ENCODE results near the gene MRPL52.
"Not testable (repeated sequence)": the region's sequence is repeated elsewhere in the genome, so short reads cannot be mapped to it uniquely, and the experiment has no call there.

MRPL52 gene

DNA sequence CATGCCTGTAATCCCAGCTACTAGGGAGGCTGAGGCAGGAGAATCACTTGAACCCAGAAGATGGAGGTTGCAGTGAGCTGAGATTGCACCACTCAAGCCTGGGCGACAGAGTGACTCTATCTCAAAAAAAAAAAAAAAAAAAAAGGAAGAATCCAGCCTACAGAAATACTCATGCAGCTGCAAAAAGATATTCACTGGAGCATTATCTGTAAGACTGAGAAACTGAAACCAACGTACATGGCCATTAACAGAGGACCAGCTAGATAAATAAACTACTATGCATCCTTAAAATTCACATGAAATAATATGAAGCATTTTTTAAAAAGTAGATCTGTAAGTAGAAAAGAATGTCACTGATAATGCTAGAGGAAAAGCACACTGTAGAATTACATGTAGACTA, 18.0 kb upstream of the MRPL52 start:
- DNase-seq (ENCODE audit: low read depth): no peak

DNA sequence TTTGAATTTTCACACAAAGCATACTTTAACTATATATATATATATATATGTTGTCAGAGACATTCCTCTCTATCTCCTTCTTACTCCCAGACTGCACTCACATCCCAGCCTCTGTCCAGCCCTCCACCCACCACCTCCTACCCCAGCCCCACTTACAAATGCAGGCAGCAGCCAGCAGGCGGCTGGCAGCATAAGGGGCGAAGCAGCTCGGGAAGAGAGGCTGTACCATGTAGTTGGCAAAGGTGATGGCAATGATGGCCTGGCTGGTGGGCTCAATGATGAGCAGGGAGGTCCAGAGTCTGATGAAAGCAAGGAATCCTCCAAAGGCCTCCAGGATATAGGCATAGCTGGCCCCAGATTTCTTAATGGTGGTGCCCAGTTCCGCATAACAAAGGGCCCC, 16.9 kb upstream of the MRPL52 start:
- no peak for DNase-seq (ENCODE audit: low read depth)

DNA sequence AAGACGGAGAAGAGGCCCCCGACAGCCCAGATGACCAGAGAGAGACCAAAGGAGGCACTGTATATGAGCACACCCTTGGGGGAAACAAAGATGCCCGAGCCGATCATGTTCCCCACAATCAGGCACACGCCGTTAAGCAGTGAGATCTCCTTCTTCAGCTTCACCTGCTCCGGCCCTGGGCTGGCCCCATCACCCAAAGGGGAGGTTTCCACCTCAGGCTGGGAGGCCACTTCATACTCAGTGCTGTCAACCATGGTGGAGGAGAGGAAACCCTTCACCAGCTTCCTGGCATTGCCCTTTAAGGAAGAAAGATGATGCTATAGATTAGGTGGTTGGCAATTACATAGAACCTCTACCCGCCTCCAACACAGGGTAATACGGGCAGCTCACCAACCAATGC, 16.5 kb upstream of the MRPL52 start:
- no peak for DNase-seq (ENCODE audit: low read depth)

DNA sequence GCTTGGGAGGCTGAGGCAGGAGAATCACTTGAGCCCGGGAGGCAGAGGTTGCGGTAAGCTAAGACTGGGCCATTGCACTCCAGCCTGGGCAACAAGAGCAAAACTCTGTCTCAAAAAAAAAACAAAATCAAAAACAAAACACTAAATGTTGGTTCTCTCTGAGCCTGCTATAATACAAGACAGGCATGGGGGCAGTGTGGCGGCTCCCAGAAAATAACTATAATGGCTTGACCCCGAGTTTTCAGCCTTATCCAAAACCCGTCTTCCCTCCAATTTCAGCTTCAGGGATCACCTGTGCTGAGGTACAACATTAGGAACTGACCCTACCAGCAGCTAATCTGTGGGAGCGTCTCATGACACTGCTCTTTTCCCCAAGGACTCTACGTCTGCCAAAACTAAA, 15.3 kb upstream of the MRPL52 start:
- DNase-seq (ENCODE audit: low read depth): no peak

DNA sequence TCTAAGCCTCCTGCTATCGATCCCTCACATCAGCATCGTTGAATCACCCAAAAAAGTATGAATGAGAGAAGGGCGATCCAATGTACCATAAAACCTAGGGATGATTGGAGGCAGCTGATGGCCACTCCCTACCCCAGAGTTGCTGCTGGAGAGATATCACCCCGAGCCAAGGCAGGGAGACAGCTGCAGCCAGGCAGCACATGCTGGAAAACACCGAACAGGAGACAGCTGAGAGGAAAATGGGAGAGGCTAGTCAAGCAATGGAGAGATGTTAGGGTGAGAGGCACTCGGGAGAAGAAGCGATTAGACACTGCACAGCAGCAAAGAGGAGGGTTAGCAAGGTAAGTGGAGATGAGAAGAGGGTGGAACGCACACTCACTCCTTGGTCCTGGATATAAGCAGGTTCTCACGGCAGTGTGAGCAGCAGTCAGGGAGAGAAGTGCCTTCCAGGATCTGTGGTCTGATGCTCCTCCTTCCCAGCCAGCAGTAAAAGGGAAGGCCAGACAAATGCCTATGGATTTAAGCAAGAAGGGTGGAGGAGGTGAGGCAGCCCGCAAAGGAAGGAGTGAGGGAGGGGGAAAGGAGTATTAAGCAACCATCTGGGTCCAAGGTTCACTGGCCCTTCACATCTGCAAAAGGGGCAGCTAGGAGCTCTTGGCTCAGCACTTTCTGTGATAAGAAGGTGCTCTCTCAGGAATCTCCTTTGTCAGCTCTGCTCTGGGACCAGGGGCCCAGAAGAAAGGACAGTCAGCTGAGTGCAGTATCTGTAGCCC, 14.6 kb upstream of the MRPL52 start, which contains the start of gene SLC7A7:
Gene SLC7A7, minus strand, starts transcription at position 495 of the 773 bp plus-strand sequence. CDS start 2,037 bp downstream, outside the sequence.
- DNase-seq (ENCODE audit: low read depth): no peak

DNA sequence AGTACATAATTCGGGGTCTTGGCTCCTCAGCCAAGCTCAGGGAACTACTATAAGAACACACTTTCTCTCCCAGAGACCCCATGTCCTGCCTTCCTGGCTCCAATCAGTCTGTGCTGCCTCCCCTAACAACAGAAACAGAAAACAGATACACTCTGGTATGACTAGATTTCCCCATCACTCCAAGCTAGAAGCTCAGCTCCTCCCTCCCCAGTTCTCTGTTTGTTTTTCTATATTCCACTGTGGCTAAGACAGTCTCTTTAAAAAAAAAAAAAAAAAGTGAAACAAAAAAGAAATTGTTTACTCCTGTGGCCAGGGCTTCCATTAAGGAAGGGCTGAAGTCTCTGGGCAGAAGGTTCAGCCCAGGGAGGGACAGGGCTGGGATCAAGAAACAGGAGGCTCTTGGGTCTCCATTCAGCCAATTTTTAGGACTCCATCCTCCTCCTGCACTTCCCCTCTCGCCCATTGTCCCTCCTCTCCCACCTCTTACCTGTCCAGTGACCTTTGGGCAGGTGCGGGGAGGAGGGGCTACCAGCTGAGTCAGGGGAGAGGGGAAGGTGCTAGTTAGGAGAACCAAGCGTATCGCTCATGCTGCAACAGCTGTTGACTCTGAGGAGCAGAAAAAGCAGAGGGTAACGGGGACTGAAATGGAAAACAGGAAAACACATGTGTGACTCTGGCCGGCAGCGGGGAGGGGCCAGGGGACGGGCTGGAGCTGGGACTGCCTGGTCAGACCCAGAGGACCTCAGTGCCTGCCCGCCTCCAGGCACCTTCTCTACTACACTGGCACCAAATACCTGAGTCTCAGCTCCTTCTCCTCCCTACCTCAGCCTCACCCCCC, 10.3 kb upstream of the MRPL52 start:
- DNase-seq (ENCODE audit: low read depth): no peak

DNA sequence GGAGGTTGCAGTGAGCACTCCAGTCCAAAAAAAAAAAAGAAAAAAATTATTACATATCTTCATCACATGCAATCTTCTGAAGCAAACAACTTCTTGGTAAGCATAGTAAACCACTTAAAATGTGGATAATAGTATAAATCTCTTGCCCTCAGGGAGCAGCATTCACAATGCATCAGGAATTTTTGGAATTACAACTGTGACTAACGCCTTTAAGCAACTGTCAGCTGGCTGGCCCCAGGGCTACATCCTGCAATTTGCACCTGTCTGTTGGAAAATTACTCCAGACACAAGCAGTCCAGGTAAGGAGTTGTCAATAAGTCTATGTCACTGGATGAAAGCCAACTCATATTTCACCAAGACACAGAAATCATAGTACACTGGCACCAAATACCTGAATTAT, 9.0 kb upstream of the MRPL52 start:
- DNase-seq (ENCODE audit: low read depth): no peak

DNA sequence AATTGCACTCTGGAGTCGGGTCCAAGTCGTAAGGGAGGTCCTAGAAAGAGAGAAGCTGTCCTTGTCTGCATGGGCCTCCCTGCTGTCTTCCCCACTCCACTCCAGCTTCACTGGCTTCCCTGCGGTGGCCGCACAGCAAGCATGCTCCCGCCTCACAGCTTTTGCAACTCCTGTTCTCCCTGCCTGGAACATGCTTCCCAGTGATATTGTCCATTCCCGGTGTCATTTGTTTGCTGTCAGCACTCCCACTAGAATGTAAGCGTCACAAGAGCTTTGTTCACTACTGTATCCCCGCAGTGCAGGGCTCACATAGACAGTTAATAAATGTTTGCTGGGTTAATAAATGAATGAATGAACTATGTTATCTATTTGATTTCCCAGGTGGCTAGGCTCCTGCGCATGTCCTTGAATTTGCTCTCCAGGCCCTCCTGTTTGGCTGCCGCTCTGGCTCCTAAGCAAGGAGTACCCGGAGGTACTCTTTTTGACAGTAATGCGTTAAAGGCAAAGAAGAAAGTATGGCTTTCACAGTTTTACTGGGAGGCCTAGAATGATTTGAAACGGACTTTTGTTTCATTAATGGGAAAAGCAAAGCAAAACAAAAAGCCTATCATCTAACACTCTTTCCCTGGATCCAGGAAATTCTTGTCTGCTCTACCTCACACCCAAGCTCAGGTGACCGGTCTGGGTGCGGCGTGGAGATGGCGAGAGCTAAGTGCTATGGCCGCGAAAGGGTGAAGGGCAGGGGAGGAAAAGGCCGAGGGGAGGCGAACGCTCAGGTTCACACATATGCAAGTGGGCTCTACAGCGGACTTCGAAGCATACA, 8.3 kb upstream of the MRPL52 start:
- no peak for DNase-seq (ENCODE audit: low read depth)

DNA sequence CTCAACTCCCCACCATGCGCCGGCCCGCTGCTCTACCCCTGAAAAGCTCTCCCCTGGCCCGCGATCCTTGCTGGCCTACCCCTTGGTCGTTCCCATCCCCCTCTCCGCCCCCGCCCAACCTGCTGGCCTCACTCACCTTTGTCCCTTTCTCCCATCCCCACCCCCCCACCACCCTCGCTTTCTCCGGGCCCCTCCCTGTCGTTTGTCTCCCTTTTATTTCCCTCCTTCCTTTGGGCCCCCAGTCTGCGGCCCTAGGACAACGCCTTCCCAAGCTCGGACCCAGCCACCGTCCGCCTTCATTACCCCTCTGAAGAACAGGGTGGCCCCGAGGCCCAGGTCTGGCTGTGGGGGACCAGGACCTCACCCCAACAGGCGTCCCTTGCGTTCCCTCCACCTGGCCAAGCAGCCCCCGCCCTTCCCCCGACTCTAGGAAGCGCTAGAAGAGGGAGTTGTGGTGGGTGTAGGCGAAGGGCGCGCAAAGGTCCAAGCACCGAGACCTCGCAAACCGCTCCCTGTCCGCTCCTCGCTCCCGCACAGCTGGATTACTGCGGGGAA, 7.6 kb upstream of the MRPL52 start:
- DNase-seq (ENCODE audit: low read depth): no peak

DNA sequence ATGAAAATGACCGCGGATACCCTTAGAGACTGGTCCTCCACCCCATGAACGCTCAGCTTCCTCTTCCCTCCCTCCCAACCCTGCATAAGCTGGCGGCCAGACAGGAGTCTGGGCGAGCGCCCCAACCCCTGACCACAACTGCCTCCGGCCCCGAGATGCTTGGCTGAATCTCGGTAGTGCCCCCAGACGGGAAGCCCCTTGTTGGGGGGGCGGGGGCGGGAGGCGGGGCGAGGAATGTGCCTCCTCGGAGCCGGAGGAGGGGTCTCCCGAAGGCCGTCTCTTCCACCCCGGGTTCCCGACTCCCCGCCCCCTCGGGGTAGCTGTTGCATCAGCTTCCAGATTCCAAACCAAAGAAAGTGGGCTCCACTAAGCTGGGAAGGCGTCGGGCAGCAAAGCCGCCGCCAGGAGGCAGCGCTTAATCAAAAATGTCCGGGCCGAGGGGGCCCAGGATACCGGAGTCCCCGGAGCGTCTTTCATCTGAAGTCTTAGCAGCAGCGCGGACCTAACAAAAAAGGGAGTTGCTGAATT, 7.1 kb upstream of the MRPL52 start:
- DNase-seq (ENCODE audit: low read depth): peak; percentile 62

DNA sequence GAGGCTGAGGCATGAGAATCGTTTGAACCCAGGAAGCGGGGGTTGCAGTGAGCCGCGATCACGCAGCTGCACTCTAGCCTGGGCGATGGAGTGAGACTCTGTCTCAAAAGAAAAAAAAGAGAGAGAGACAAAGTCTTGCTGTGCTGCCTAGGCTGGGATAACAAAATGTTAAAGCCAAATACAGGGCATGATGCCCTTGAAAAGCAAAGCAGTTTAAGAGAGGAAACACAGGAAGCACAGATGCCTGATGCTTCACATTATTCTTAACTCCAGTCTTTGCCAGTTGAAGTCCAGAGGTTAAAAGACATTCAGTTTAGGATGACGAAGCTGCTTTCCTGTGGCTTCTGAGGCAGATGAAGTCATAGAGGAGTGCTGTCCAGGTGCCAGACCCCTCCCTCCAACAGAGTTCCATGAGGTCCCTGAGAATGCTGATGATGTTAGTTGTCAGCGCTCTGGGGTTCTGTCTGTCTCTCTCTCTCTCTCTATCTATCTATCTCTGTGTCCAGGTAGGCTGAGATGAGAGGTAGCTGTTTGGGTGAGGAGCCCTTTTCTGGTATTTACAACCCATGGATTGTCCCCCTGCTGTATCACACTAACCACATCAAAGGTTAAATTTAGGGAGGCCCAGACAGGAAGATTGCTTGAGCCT, 4.9 kb upstream of the MRPL52 start:
- DNase-seq (ENCODE audit: low read depth): no peak

DNA sequence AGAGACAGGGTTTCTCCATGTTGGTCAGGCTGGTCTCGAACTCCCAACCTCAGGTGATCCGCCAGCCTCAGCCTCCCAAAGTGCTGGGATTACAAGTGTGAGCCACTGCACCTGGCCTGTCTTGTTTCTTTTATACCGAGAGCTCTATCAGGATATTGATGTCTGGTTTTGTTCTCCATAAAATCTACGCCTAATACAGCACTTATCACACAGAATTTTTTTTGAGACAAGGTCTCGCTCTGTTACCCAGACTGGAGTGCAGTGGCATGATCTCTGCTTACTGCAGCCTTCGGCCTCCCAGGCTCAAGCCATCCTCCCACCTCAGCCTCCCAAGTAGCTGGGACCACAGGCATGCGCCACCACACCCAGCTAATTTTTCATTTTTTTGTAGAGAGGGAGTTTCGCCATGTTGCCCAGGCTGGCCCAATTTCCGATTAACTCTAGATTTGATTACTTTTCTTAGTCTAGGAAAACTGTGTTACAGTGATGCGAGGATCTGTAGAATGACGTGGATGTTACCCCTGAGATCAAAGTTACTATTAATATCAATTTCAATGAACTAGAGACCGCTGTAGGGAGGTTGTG, 519 bp upstream of the MRPL52 start:
- not testable (repeated sequence) for DNase-seq (ENCODE audit: low read depth)

DNA sequence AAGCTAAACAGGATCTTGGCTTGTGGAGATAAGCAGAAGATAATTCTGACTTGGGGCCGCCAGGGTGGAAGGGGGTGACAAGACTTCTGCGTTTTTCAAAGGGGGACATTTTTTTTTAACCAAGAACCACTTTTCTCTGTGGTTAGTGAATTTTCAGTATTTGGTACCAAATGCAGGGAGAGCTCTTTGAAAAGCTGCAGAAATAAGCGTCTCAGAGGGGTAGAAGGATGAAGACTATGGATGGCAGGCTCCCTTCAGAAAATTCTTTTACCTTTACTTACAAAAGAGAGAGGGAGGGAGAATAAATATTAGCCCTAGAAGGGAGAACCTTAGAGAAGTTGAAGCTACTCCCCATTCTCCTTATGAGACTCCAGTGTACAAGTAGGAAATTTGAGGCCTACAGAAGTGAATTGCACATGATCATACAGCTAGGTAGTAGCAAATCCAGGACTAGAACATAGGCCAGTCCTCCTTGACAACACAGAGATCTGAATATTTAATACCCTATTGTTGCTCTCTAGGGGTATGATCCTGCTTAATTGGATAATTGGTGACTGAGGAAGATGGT, 840 bp downstream of the MRPL52 start:
- no peak for DNase-seq (ENCODE audit: low read depth)

DNA sequence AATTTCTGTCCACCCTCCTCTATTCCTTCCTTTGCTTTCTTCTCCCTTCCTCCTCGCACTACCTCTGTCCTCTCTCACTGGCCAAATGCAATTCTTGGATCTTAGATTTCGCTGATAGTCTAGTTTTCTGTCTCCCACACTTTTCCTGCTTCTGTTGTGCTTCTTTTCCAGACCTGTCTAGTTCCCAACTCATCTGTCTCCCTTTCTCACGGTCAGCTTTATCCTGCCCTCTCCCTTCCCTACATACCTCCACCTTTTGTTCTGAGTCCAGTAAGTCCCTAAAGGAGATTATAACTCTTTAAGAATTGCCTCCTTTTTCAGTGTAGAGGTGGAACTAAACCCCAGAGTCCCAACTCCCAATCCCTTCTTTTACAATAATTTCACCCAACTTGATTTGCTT, 5.8 kb downstream of the MRPL52 start:
- no peak for DNase-seq (ENCODE audit: low read depth)

DNA sequence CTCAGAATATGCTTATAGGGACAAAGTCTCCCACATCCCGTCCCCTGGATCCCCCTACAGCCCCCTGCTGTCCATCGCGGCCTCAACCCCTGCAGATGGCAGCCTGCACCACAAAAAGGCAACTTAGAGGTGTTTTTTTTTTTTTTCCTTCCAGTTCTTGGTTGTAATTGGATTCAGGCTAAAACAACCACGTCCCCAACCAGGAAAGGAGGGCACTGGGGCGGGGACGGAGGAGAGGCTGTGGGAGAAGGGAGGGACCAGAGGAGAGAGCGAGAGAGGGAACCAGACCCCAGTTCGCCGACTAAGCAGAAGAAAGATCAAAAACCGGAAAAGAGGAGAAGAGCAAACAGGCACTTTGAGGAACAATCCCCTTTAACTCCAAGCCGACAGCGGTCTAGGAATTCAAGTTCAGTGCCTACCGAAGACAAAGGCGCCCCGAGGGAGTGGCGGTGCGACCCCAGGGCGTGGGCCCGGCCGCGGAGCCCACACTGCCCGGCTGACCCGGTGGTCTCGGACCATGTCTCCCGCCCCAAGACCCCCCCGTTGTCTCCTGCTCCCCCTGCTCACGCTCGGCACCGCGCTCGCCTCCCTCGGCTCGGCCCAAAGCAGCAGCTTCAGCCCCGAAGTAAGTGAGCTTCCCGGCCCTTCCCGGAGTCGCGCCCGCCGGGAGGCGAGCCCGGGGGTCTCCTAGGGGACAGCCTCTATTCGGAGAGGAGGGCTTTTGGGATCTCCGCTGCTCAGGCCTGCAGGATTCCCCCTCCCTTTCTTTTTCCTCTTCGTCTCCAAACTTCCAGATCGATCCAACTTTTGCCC, 6.8 kb downstream of the MRPL52 start, which contains the start of gene MMP14:
Gene MMP14, plus strand, starts transcription at position 285 of the 813 bp plus-strand sequence. Its CDS starts 233 bp downstream, at position 518.
- DNase-seq (ENCODE audit: low read depth): no peak

DNA sequence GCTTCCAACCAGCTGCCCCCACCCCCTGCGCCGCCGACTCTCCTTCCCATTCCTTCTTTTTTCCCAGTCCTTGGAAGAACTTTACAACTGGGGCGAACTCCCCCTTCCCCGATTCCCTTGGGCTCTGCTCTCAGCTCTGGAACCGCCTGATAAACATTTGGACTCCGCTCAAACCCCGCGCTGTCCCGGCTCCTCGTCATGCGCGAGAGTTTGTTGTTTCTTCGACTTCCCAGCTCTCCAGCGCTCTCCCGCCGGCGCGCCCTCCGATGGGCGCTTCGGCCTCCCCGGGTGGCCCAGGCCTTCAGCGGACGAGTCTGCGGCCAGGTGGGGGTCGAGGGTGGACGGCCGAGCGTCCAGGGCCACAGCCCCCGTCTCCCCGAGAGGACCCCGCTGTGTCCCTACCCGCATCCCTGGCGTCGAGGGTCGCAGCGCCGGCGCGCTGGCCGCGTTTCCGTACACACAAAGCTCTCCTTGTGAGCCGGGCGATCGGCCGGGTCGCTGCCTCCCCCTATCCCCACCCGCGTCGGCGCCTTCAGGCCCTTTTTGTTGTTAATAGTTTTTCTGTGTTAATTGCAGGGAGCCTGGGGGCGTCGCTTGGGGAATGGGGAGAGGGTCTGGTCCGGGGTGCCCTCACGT, 7.5 kb downstream of the MRPL52 start:
- DNase-seq (ENCODE audit: low read depth): no peak

DNA sequence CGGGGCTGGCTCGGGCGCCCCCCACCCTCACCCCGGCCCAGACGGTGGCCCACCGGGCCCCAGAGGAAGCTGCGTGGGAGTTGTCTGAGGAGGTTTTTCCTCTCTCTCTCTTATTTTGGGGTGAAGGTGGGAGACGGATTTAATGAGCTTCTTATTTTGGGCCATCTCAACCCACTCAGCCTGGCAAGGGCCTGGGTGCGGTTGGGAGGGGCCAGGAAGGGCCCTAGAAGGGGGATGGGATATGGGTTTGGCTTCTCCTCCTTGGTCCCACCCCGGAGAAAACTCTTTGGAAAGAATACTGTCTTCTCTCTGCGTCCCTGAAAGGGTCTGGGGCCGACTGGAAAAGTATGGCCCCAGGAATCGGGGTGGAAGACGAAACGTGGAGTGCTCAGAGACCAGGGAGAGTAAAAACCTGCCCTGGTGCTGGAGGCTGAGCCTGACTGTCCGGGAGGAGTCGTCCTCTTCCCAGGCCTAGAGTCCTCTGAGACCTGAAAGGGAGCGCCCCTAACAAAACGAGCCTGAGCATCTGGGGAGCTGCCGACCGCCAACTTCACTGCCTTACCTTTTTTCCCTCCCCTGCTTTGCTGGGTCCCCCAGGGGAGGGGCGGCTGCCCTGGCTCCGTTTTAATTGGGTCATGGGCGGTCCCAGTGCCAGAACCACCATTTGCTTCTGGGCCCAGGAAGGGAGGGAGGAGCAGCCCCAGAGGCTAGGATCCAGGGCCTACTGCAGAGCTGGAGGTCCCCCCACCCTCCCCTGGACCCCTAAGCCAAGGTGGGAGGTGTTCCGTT, 8.3 kb downstream of the MRPL52 start:
- DNase-seq (ENCODE audit: low read depth): no peak

DNA sequence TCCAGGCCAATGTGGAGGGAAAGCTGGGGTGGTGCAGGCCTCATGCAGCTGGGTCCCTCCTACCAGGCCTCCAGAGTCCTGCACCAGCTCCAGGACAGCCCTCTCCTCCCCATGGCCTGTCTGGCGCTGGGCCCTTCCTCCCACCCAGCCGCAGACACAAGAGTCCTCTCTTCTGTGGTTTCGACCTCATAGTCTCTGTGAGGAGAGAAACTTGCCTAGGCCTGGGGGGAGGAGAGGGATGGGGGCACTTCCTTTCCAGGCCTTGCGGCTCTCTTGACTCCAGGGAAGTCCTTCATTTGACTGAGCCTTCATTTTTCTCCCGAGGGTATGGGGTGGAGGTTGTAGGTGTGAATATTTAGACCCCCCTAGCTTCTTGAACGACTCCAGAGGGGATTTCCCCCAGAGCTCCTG, 8.9 kb downstream of the MRPL52 start:
- DNase-seq (ENCODE audit: low read depth): no peak
